OCI-LY7 (cell line): Measurements from ENCODE around the gene TAF12. TPM values are rescaled to one million over a fixed set of nuclear protein-coding genes. Genes with fewer than 3 reads are reported as not detected.

Experiments
- BruUV-seq: library from RNA; stranded (reverse); fragments of 400-500 nt; replicated peaks from 2 replicates; lab custom pipeline; 2021; lab: Mats Ljungman, UMichigan
- CTCF ChIA-PET: fragments of 300-600 bp; sonication (Branson Sonifier 250); formaldehyde crosslinking; loops from one replicate; lab custom pipeline; 2022; ENCODE audit warnings: antibody characterized with exemption; ENCODE audit not compliant: unreplicated experiment; lab: Charles Lee
- POLR2A ChIA-PET: fragments of 300-600 bp; sonication (Branson Sonifier 250); formaldehyde crosslinking; loops from one replicate; lab custom pipeline; 2022; ENCODE audit warnings: antibody characterized with exemption; lab: Charles Lee
- DNase-seq: peaks from one replicate; pipeline ENCODE4 v3.0.0-alpha.2; 2015; ENCODE audit warnings: low spot score
- H2AFZ ChIP-seq: fragments of 200-600 bp; sonication (generic), shearing (Covaris generic); 2 replicates; pipeline ENCODE4 v1.6.1; 2014; ENCODE audit warnings: mild to moderate bottlenecking, antibody characterized with exemption, low read length, moderate library complexity
- H3K27ac ChIP-seq: fragments of 200-600 bp; sonication (generic); 2 replicates; pipeline ENCODE4 v1.5.1; 2014; ENCODE audit warnings: mixed run types, low read depth, mild to moderate bottlenecking, moderate library complexity, low read length, inconsistent platforms; ENCODE audit not compliant: poor library complexity, severe bottlenecking
- H3K36me3 ChIP-seq: fragments of 200-600 bp; sonication (generic); 2 replicates; pipeline ENCODE4 v1.6.1; 2014; ENCODE audit warnings: mild to moderate bottlenecking, antibody characterized with exemption, low read length, moderate library complexity, mixed read lengths; ENCODE audit not compliant: insufficient read depth
- H3K4me1 ChIP-seq: fragments of 200-600 bp; sonication (generic); 2 replicates; pipeline ENCODE4 v1.5.1; 2014; ENCODE audit warnings: mild to moderate bottlenecking, low read length; ENCODE audit not compliant: insufficient read depth, poor library complexity, severe bottlenecking
- H3K4me2 ChIP-seq: fragments of 200-600 bp; sonication (generic); 2 replicates; pipeline ENCODE4 v1.6.1; 2014; ENCODE audit warnings: mild to moderate bottlenecking, low read length
- H3K4me3 ChIP-seq: fragments of 200-600 bp; sonication (generic); 2 replicates; pipeline ENCODE4 v1.5.1; 2014; ENCODE audit warnings: mild to moderate bottlenecking, low read depth, low read length; ENCODE audit not compliant: poor library complexity, severe bottlenecking
- H3K79me2 ChIP-seq: fragments of 200-600 bp; sonication (generic); 2 replicates; pipeline ENCODE4 v1.6.1; 2016; ENCODE audit warnings: low read depth, mild to moderate bottlenecking, low read length, moderate library complexity, mixed read lengths; ENCODE audit not compliant: insufficient read depth
- H3K9me2 ChIP-seq: fragments of 200-600 bp; sonication (generic); 2 replicates; pipeline ENCODE4 v1.6.1; 2016; ENCODE audit warnings: mild to moderate bottlenecking, low read length, mixed read lengths; ENCODE audit not compliant: insufficient read depth
- H3K9me3 ChIP-seq: fragments of 200-600 bp; sonication (generic); 2 replicates; pipeline ENCODE4 v1.6.1; 2014; ENCODE audit warnings: mild to moderate bottlenecking, mixed run types, low read length, mixed read lengths
- H4K20me1 ChIP-seq: fragments of 200-600 bp; sonication (generic); 2 replicates; pipeline ENCODE4 v1.6.1; 2014; ENCODE audit warnings: mild to moderate bottlenecking, antibody characterized with exemption, low read length, moderate library complexity, mixed read lengths; ENCODE audit not compliant: insufficient read depth
- EZH2phosphoT487 ChIP-seq: fragments of 200-600 bp; sonication (generic); IDR thresholded peaks from 2 replicates; pipeline ENCODE4 v1.6.1; 2018; ENCODE audit warnings: low read depth, borderline replicate concordance, mild to moderate bottlenecking, mixed run types, antibody characterized with exemption, low read length, moderate library complexity, mixed read lengths
- intact Hi-C: fragments of 100-400 bp; cut with micrococcal nuclease; formaldehyde crosslinking; loops from one replicate; pipeline ENCODE4 v1.10.0; 2022; ENCODE audit not compliant: unreplicated experiment
- total RNA-seq, 2 experiments: library from RNA; depleted of rRNA in 1 of 2; stranded (reverse); fragments of >200 nt in 1 of 2; shearing (Covaris generic) in 1 of 2; gene quantifications; 2 replicates each; pipeline ENCODE4 v1.2.3, GENCODE V29; 2014 to 2022
- TF ChIP-seq, protein P1 (sequence below): fragments of 200-600 bp; sonication (generic); conservative IDR thresholded peaks from 2 replicates; pipeline ENCODE4 v1.5.1; 2014; ENCODE audit warnings: mild to moderate bottlenecking, antibody characterized with exemption, low read length, moderate library complexity, mixed read lengths

TAF12 gene
- total RNA-seq, 2 experiments from 2014 or later: 31.0 to 32.4 TPM

GRCh38 chr1:28606771-28607170 lies 36.1 kb downstream of the TAF12 start:
- ChIA-PET CTCF (no interaction called here), POLR2A (interaction anchor here (1.1 kb wide), 1 partner anchor 37 kb away, joined by 6 read pairs; no protein-coding TSS in a partner anchor)
- H3K4me3 ChIP-seq: no peak overlapping the region
- H3K9me3 ChIP-seq: no peaks in the 10 kb centered on the region
- intact Hi-C loops: no loop called here
- H2AFZ ChIP-seq: no peak overlapping the region
- no TSS peak for BruUV-seq
- H3K36me3 ChIP-seq: peaks cover 60% of the 10 kb centered on the region
- no peak for DNase-seq
- no peaks in the 10 kb centered on the region for H4K20me1 ChIP-seq
- H3K27ac ChIP-seq: no peak overlapping the region
- H3K79me2 ChIP-seq: no peaks in the 10 kb centered on the region
- H3K4me1 ChIP-seq: no peaks in the 10 kb centered on the region
- H3K4me2 ChIP-seq: no peak overlapping the region
- no peaks in the 10 kb centered on the region for H3K9me2 ChIP-seq
- no peak for TF ChIP-seq EZH2phosphoT487
- TF ChIP-seq, protein P1, sequence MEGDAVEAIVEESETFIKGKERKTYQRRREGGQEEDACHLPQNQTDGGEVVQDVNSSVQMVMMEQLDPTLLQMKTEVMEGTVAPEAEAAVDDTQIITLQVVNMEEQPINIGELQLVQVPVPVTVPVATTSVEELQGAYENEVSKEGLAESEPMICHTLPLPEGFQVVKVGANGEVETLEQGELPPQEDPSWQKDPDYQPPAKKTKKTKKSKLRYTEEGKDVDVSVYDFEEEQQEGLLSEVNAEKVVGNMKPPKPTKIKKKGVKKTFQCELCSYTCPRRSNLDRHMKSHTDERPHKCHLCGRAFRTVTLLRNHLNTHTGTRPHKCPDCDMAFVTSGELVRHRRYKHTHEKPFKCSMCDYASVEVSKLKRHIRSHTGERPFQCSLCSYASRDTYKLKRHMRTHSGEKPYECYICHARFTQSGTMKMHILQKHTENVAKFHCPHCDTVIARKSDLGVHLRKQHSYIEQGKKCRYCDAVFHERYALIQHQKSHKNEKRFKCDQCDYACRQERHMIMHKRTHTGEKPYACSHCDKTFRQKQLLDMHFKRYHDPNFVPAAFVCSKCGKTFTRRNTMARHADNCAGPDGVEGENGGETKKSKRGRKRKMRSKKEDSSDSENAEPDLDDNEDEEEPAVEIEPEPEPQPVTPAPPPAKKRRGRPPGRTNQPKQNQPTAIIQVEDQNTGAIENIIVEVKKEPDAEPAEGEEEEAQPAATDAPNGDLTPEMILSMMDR: no peak

- Histone ChIP-seq H4K20me1 (no peaks in the 10 kb centered on the region), H3K36me3 (peaks cover 51% of the 10 kb centered on the region), H3K4me3 (no peak overlapping the region), H3K9me2 (no peaks in the 10 kb centered on the region), H3K4me2 (no peak overlapping the region), H3K4me1 (no peaks in the 10 kb centered on the region), H3K79me2 (no peaks in the 10 kb centered on the region), H2AFZ (no peak overlapping the region), H3K9me3 (no peaks in the 10 kb centered on the region), H3K27ac (no peak overlapping the region)
- no peak for DNase-seq
- ChIA-PET POLR2A (interaction anchor here (0.6 to 0.7 kb wide), 2 partner anchors 118 to 122 kb away, joined by 3 to 4 read pairs; no protein-coding TSS in a partner anchor), CTCF (interaction anchor here (0.6 kb wide), 1 partner anchor 38 kb away, joined by 6 read pairs; no protein-coding TSS in a partner anchor)
- no TSS peak for BruUV-seq
- TF ChIP-seq, protein P1: no peak
- TF ChIP-seq EZH2phosphoT487: no peak
- intact Hi-C loops: no loop called here
These were observed 37.9 kb downstream of the TAF12 start for GRCh38 chr1:28604962-28605361.

DNA sequence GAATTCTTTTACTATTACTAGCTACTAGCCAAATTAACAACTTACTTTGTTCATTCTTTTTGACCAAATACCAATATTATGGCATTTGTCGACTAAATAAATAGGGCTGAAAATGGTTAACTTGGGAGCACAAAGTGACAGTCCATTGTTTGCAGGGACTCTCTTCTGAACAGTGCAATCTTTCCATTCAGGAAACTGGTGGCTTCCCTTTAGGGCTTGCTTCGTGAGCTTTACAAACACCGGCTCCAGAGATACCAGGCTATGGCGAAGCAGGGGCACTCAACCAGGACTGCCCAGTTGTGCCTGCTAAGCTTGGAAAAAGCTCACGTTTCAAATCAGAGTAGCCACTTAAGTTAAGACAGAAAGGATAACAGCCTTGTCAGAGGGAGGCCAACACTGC lies 38.5 kb downstream of the TAF12 start:
- DNase-seq: no peak
- intact Hi-C loops: no loop called here
- H4K20me1 ChIP-seq: no peaks in the 10 kb centered on the region
- H3K4me3 ChIP-seq: no peak overlapping the region
- ChIA-PET POLR2A (interaction anchor here (0.7 kb wide), 1 partner anchor 122 kb away, joined by 3 read pairs; no protein-coding TSS in a partner anchor), CTCF (interaction anchor here (0.6 kb wide), 2 partner anchors 39 to 281 kb away, joined by 3 to 6 read pairs; no protein-coding TSS in a partner anchor)
- H3K4me2 ChIP-seq: no peak overlapping the region
- TF ChIP-seq, protein P1: no peak
- TF ChIP-seq EZH2phosphoT487: no peak
- no peaks in the 10 kb centered on the region for H3K4me1 ChIP-seq
- H2AFZ ChIP-seq: no peak overlapping the region
- BruUV-seq: no TSS peak
- H3K9me3 ChIP-seq: no peaks in the 10 kb centered on the region
- no peak overlapping the region for H3K27ac ChIP-seq
- no peaks in the 10 kb centered on the region for H3K79me2 ChIP-seq
- peaks cover 46% of the 10 kb centered on the region for H3K36me3 ChIP-seq
- no peaks in the 10 kb centered on the region for H3K9me2 ChIP-seq
